ENCODE data around the gene SLC9A3.

Gene SLC9A3

DNA sequence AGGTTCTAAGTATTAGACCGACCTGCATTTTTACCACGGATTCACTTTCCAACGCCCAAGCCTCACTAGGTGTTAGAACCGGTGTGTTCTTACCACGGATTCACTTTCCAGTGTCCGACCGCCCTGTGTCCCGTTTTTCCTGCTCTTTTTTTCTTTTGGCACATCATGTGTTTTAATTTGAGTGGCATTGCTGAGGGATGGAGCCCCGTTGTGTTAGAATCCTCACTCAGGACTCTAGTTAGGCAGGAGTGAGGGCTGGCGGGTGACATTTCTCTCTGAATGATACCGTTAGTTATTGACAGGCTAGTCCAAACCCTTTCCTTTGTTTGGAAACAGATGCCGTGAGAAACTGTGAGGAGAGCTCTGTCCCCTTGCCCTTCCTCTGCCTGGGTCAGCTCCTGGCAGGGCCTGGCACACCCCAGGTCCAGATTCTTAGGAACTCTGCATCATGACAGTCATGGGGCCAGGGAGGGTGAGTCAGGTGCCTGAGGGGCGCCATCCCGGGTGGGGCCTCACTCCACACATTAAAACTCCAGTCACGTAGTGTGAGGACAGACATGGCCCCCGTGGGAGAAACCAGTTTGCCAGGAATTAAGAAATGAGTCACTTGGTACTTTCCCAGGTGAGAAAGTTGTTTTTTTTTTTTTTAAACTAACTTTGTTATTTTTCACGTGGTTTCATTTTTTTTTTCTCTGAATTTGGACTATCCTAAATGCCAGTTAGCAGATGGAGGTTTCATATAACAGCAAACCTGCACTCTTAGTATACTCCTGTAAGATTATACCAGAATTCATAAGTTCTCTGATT lies 65.5 kb downstream of the SLC9A3 start:
- TF ChIP-seq, protein P1, sequence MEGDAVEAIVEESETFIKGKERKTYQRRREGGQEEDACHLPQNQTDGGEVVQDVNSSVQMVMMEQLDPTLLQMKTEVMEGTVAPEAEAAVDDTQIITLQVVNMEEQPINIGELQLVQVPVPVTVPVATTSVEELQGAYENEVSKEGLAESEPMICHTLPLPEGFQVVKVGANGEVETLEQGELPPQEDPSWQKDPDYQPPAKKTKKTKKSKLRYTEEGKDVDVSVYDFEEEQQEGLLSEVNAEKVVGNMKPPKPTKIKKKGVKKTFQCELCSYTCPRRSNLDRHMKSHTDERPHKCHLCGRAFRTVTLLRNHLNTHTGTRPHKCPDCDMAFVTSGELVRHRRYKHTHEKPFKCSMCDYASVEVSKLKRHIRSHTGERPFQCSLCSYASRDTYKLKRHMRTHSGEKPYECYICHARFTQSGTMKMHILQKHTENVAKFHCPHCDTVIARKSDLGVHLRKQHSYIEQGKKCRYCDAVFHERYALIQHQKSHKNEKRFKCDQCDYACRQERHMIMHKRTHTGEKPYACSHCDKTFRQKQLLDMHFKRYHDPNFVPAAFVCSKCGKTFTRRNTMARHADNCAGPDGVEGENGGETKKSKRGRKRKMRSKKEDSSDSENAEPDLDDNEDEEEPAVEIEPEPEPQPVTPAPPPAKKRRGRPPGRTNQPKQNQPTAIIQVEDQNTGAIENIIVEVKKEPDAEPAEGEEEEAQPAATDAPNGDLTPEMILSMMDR (conservative IDR thresholded peaks at IDR 0.05; ENCODE audit: low read depth) = no peak
- ChIA-PET CTCF (no interaction called here), POLR2A (ENCODE audit: low non-redundant PET) (no interaction called here)
- peak; percentile 94 for DNase-seq (ENCODE audit: low spot score)
- peak overlapping the region; percentile 78 for H3K27ac ChIP-seq

DNA sequence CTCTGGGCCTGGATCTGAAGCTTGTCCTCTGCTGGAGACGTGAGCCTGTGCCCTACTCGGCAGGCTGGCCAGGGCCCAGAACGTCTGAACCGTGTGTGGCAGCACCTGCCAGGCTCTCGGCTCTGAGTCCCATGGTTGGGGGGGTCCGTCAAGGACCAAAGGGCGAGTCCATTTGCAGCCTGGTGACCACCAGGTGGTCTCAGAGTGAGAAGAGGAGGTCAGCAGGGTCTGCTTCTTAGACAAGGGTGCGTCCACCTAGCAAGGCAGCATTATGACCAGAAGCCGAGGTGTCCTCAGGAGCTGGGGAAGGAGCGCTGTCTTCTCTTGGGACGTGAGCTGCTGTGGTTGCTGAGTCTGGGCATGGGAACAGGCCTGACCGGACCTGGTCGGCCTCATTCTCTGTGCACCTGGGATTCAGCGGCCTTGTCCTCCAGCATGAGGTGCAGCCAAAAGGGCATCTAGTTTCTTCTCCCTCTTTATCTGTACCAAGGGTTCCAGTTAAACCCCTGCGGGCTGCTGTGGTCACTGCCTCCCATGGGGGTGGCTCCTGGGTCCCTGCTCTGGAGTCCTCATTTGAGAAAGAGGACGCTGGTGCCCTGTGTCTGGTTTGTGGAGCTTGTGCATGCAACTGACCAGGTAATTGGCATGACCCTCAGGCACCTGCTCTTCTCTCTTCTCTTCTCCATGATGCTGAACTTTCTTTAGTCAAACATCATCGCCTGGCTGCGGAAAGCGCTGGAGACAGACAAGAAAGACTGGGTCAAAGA lies 66.9 kb downstream of the SLC9A3 start:
- TF ChIP-seq, protein P1 (conservative IDR thresholded peaks at IDR 0.05; ENCODE audit: low read depth) = no peak
- no peak for DNase-seq (ENCODE audit: low spot score)
- CTCF ChIA-PET = interaction anchor here (0.6 kb wide), 1 partner anchor 8 kb away, joined by 4 read pairs; no protein-coding TSS in a partner anchor
- POLR2A ChIA-PET (ENCODE audit: low non-redundant PET) = no interaction called here
- no peak overlapping the region for H3K27ac ChIP-seq

DNA sequence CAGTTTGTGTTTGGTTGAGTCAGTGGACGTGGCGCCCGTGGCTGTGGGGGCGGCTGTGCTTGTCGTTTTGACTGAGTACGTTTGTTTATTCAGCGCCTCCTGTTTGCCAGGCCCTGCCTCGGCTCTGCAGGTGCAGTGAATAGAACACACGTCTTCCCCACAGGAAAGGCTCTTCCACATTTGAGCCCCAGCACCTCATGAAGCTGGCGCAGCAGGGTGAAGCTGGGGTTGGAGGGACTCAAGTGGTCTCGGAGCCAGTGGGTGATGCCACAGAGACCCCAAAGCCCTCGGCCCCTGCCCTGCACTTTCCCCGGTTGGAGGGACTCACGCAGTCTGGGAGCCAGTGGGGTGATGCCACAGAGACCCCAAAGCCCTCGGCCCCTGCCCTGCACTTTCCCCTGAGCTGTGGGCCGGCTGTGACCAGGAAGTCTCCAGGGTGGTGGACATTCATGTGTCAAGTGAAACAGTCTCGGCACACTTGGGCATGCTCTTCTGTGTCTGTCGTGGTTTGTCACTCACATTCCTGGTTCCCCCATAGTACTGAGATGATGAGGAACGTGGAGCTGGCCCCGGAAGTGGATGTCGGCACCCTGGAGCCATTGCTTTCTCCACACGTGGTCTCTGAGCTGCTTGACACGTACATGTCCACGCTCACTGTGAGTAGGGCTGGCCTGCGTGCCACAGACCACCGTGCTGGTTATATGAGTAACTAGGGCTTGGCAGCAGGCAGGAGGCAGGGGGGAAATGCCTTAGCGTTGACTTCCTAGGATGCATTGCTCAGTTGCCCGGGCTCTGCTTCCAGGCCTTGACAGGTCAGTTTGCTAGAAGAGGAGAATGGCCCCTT lies 67.7 kb downstream of the SLC9A3 start:
- ChIA-PET CTCF (interaction anchor here (0.6 kb wide), 1 partner anchor 9 kb away, joined by 4 read pairs; no protein-coding TSS in a partner anchor), POLR2A (ENCODE audit: low non-redundant PET) (no interaction called here)
- TF ChIP-seq, protein P1 (conservative IDR thresholded peaks at IDR 0.05; ENCODE audit: low read depth) = no peak
- no peak overlapping the region for H3K27ac ChIP-seq
- no peak for DNase-seq (ENCODE audit: low spot score)

DNA sequence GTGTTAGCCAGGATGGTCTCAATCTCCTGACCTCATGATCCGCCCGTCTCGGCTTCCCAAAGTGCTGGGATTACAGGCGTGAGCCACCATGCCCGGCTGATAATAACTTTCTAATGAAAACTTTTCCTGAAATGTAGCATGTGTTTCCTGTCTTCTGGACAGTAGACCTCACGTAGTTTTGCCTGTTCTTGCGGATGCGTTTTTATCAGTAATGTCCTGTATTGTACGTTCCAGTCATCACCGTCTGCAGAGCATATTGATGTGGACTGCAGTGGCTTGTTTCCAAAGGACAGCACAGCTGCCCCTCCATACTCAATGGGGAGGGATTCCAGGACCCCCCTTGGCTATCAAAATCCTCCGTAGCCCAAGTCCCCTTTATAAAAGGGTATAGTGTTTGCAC lies 68.4 kb downstream of the SLC9A3 start:
- CTCF ChIA-PET = interaction anchor here (0.6 kb wide), 1 partner anchor 479 kb away, joined by 3 read pairs; no protein-coding TSS in a partner anchor
- TF ChIP-seq, protein P1 (conservative IDR thresholded peaks at IDR 0.05; ENCODE audit: low read depth) = no peak
- POLR2A ChIA-PET (ENCODE audit: low non-redundant PET) = no interaction called here
- no peak overlapping the region for H3K27ac ChIP-seq
- no peak for DNase-seq (ENCODE audit: low spot score)

DNA sequence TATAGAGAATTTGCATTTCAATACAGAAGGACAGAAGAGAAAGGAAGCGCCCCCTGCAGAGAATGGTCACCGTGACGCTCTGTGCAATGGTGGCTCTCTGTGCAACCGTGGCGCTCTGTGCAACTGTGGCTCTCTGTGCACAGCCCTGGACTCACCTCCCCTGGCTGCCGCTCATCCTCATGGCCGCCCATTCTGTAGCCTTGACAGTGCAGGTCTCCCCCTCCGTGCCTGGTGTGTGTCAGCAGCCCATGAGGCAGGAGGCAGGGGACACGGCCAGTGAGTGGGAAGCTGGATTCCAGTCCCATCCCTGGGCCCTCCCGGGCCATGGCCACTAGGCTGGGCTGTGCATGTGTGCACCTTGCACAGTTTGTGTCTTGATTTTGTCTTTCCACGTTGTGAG lies 69.3 kb downstream of the SLC9A3 start:
- ChIA-PET POLR2A (ENCODE audit: low non-redundant PET) (no interaction called here), CTCF (interaction anchor here (0.7 kb wide), 1 partner anchor 374 kb away, joined by 3 read pairs; no protein-coding TSS in a partner anchor)
- H3K27ac ChIP-seq = no peak overlapping the region
- TF ChIP-seq, protein P1 (conservative IDR thresholded peaks at IDR 0.05; ENCODE audit: low read depth) = no peak
- DNase-seq (ENCODE audit: low spot score) = no peak

Measured in RWPE1 (cell line).